OCI-LY3 (cell line): Measurements from ENCODE around the gene AURKA.
A peak's percentile ranks its signal among the peaks of the same experiment; 100 is the strongest.

Experiments
- H2AFZ ChIP-seq: fragments of 200-600, 300-600 bp; shearing (Covaris generic); 2 replicates; pipeline ENCODE4 v1.6.0; 2014; ENCODE audit warnings: antibody characterized with exemption, low read depth, low read length
- H3K27ac ChIP-seq: fragments of 200-600, 300-600 bp; sonication (generic); 2 replicates; pipeline ENCODE4 v1.5.1; 2014; ENCODE audit warnings: mild to moderate bottlenecking, low read length, moderate library complexity, mixed read lengths
- H3K27me3 ChIP-seq: fragments of 200-600, 300-600 bp; sonication (generic); 2 replicates; pipeline ENCODE4 v1.6.1; 2014; ENCODE audit warnings: low read depth, low read length, mixed read lengths
- H3K36me3 ChIP-seq: fragments of 200-600, 300-600 bp; sonication (generic); replicated peaks from 2 replicates; pipeline ENCODE3; 2014; ENCODE audit warnings: low read depth, low read length, mixed read lengths
- H3K4me1 ChIP-seq: fragments of 300-600, 200-600 bp; sonication (generic); 2 replicates; pipeline ENCODE4 v1.6.1; 2014; ENCODE audit warnings: low read length, mixed read lengths
- H3K4me2 ChIP-seq: fragments of 200-600, 300-600 bp; sonication (generic); 2 replicates; pipeline ENCODE4 v1.6.1; 2014; ENCODE audit warnings: low read length, mixed read lengths
- H3K4me3 ChIP-seq: fragments of 300-600, 200-600 bp; sonication (generic); 2 replicates; pipeline ENCODE4 v1.5.1; 2014; ENCODE audit warnings: antibody characterized with exemption, mild to moderate bottlenecking, low read length, moderate library complexity
- H3K79me2 ChIP-seq: fragments of 300-600, 200-600 bp; shearing (Covaris generic); 2 replicates; pipeline ENCODE4 v1.6.1; 2014; ENCODE audit warnings: mild to moderate bottlenecking, low read length, mixed read lengths
- H3K9ac ChIP-seq: fragments of 300-600, 200-600 bp; shearing (Covaris generic); 2 replicates; pipeline ENCODE4 v1.6.0; 2014; ENCODE audit warnings: mild to moderate bottlenecking, low read length, moderate library complexity
- H3K9me3 ChIP-seq: fragments of 200-600, 300-600 bp; shearing (Covaris generic); 2 replicates; pipeline ENCODE4 v1.6.1; 2014; ENCODE audit warnings: low read length, mixed read lengths; ENCODE audit not compliant: insufficient read depth
- H4K20me1 ChIP-seq: fragments of 200-600, 300-600 bp; sonication (generic); 2 replicates; pipeline ENCODE4 v1.6.1; 2016; ENCODE audit warnings: low read length, mixed read lengths; ENCODE audit not compliant: insufficient read depth
- EZH2phosphoT487 ChIP-seq: fragments of 200-600 bp; shearing (Covaris generic); IDR thresholded peaks from 2 replicates; pipeline ENCODE4 v1.6.1; 2018; ENCODE audit warnings: antibody characterized with exemption, mixed run types, low read depth
- TF ChIP-seq, protein P1 (sequence below): fragments of 200-600, 300-600 bp; sonication (generic); IDR thresholded peaks from 2 replicates; pipeline ENCODE4 v1.5.1; 2014; ENCODE audit warnings: antibody characterized with exemption, low read length, low read depth

AURKA gene

DNA sequence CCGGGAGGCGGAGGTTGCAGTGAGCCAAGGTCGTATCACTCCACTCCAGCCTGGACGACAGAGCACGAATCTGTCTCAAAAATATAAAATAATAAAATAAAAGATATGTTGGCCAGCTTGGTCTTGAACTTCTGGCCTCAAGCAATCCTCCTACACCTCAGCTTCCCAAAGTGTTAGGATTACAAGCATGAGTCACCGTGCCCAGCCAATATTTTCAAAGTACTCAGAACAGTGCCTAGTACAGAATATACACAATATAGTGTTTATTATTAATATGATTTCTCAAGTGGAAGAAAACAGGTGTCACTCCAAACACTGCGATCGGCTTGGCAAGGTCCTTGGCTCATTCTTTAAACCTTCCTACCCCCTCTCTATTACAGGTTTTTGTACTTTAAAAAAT is 30.1 kb downstream of the AURKA start:
- no peaks in the 10 kb centered on the region for H3K36me3 ChIP-seq
- peaks cover 7% of the 10 kb centered on the region; the same call in 1 of the 2 replicates for H3K27me3 ChIP-seq
- no peaks in the 10 kb centered on the region for H3K79me2 ChIP-seq
- no peak overlapping the region for H2AFZ ChIP-seq
- no peaks in the 10 kb centered on the region for H3K9me3 ChIP-seq
- H4K20me1 ChIP-seq: no peaks in the 10 kb centered on the region
- peaks cover 4% of the 10 kb centered on the region; the same call in 1 of the 2 replicates for H3K4me1 ChIP-seq
- TF ChIP-seq, protein P1, sequence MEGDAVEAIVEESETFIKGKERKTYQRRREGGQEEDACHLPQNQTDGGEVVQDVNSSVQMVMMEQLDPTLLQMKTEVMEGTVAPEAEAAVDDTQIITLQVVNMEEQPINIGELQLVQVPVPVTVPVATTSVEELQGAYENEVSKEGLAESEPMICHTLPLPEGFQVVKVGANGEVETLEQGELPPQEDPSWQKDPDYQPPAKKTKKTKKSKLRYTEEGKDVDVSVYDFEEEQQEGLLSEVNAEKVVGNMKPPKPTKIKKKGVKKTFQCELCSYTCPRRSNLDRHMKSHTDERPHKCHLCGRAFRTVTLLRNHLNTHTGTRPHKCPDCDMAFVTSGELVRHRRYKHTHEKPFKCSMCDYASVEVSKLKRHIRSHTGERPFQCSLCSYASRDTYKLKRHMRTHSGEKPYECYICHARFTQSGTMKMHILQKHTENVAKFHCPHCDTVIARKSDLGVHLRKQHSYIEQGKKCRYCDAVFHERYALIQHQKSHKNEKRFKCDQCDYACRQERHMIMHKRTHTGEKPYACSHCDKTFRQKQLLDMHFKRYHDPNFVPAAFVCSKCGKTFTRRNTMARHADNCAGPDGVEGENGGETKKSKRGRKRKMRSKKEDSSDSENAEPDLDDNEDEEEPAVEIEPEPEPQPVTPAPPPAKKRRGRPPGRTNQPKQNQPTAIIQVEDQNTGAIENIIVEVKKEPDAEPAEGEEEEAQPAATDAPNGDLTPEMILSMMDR: no peak
- TF ChIP-seq EZH2phosphoT487: no peak
- H3K27ac ChIP-seq: no peak overlapping the region
- no peak overlapping the region for H3K4me2 ChIP-seq
- no peak overlapping the region for H3K9ac ChIP-seq
- H3K4me3 ChIP-seq: no peak overlapping the region

GRCh38 chr20:56360908-56361205 is 31.2 kb downstream of the AURKA start:
- H3K27ac ChIP-seq: no peak overlapping the region
- TF ChIP-seq EZH2phosphoT487: no peak
- peaks cover 11% of the 10 kb centered on the region for H3K27me3 ChIP-seq
- H3K79me2 ChIP-seq: no peaks in the 10 kb centered on the region
- H3K4me3 ChIP-seq: no peak overlapping the region
- no peak overlapping the region for H3K4me2 ChIP-seq
- H3K4me1 ChIP-seq: peaks cover 4% of the 10 kb centered on the region; the same call in 1 of the 2 replicates
- H4K20me1 ChIP-seq: no peaks in the 10 kb centered on the region
- no peak overlapping the region for H2AFZ ChIP-seq
- no peaks in the 10 kb centered on the region for H3K36me3 ChIP-seq
- no peaks in the 10 kb centered on the region for H3K9me3 ChIP-seq
- no peak overlapping the region for H3K9ac ChIP-seq

DNA sequence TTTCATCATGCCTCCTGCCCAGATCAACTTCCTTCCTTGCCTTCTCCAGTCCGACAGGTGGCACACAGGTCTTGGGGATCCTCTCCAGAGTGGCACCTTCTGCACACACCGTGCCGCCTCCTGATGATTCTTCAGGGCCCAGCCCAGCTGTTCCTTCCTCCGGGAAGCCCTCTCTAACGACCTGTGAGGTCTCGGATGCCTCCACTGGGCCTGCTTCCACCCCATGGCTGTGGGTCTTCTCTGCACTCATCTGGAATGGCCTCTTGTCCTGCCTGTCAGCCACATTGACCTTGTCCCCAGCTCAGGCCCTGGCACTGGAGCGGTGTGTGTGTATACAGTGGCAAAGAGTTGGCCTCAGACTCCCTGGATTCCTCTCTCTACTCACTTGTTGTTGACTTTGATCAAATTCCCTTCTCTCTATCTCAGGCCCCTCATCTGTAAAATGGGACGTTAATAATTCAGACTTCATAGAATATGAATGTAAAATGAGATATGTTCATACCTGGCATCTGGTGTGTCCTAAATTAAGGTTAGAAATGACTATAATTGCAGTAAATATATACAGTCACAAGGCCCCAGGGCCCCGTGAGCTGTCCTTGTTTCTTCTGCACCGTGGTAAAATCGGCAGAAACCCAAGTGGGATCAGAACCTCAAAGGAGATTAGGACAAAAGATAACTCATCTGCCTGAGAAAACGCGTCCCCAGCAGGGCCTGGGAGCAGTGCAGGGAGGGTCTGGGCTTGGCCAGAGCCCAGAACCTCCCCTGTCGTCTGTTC is 31.7 kb downstream of the AURKA start:
- Histone ChIP-seq H3K36me3 (no peaks in the 10 kb centered on the region), H3K9ac (no peak overlapping the region), H3K4me2 (no peak overlapping the region), H3K4me3 (no peak overlapping the region), H3K27ac (no peak overlapping the region), H3K4me1 (peaks cover 4% of the 10 kb centered on the region; the same call in 1 of the 2 replicates), H3K9me3 (no peaks in the 10 kb centered on the region), H2AFZ (no peak overlapping the region), H4K20me1 (no peaks in the 10 kb centered on the region), H3K79me2 (no peaks in the 10 kb centered on the region), H3K27me3 (peaks cover 14% of the 10 kb centered on the region)
- no peak for TF ChIP-seq EZH2phosphoT487
- TF ChIP-seq, protein P1: no peak

DNA sequence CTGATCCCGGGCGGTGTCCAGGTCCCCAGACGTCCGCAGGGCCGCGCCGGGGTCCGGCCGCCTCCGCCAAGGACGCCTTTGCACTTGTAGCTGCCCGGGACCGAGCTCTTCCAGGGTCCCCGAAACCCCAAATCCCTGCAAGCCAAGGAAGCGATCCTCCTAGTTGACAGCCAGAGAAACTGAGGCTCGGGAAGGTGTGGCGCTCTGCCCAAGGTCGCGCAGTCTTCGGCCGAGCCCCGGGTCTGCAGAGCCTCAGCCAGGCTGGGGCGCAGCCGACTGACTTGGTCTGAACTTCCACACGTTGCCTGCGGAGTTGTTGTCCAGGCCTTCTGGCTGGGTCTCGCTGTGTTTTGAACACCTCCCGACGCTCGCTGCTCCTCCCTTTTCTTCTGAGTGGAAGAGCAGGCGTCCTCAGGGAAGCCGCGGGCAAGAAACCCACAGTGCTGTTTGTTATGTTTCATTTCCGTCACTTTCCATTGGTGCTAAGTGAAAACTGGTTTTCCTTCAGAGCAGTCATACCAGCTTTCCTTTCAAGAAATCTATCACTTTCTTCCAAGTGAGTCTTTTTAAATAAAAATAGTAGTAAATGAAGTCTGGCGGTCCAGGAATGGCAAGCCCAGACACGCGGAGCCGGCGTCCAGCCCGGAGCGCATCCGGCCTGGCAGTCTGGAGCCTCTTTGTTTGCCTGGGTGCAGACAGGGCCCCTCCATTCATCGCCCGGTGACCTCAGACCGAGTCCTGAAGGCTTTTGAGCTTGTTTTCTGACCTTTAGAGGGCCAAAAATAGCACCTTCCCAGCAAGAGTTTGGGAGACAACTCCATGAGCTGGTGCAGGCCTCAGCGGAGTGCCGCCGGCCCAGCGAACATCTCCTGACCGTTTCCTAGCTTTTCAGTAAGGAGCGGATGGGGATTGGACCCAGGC is 32.5 kb downstream of the AURKA start:
- H3K4me1 ChIP-seq: peaks cover 4% of the 10 kb centered on the region; the same call in 1 of the 2 replicates
- H3K9me3 ChIP-seq: no peaks in the 10 kb centered on the region
- H4K20me1 ChIP-seq: no peaks in the 10 kb centered on the region
- TF ChIP-seq, protein P1: no peak
- TF ChIP-seq EZH2phosphoT487: no peak
- no peaks in the 10 kb centered on the region for H3K36me3 ChIP-seq
- peak overlapping the region; percentile 78 for H3K4me3 ChIP-seq
- peak overlapping the region; percentile 24; the same call in 1 of the 2 replicates for H2AFZ ChIP-seq
- H3K9ac ChIP-seq: peak overlapping the region; percentile 39
- peak overlapping the region; percentile 80 for H3K4me2 ChIP-seq
- peaks cover 14% of the 10 kb centered on the region for H3K27me3 ChIP-seq
- no peaks in the 10 kb centered on the region for H3K79me2 ChIP-seq
- H3K27ac ChIP-seq: no peak overlapping the region
